HG03066 (cell line): Measurements from ENCODE around the gene IFT122.

Experiments
- ATAC-seq: cut with Tn5 transposase; IDR thresholded peaks from one replicate; pipeline ENCODE4 v1.9.1; 2021; ENCODE audit warnings: low read depth; ENCODE audit not compliant: unreplicated experiment

IFT122 gene

GRCh38 chr3:129439226-129439816 lies 703 bp upstream of the IFT122 start:
- ATAC-seq, result peak; percentile 14

GRCh38 chr3:129440618-129441190 lies 680 bp downstream of the IFT122 start:
- ATAC-seq, result no peak

DNA sequence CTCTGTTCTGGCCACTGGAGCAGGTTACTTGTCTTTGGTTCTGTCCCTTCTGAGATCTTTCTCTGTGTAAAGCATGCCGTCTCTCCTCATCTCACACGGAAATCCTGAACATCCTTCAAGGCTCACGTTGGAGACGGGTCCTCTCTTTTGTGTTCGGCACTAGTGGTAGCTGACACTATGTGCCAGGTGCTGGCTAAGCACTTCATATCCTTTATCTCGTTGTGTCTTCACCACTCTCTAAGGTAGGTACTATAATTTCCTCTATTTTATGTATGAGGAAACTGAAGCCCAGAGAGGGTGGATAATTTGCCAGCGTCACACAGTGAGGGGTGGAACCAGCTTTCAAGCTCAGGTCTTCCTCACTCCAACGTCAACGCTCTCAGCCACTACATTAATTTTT lies 1.2 kb downstream of the IFT122 start:
- no peak for ATAC-seq

GRCh38 chr3:129441782-129442181 lies 1.8 kb downstream of the IFT122 start:
- ATAC-seq, result no peak

DNA sequence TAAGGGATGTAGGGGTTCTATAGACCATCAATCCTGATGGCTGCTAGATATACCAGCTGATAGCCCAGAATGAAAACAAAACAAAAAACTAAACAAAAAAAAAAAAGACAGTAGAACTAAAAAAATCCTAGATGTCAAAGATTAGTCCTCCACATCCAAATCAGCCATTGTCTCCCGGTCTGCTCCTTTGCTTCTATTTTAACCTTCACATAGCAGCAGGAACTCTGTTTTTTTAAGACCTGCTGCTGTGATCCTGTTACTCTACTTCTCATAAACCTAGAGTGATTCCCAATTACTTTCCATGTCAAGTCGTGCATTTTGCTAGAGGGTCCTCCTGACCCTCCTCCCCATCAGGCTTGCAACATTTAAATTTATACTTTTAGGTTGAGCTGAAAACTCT lies 2.5 kb downstream of the IFT122 start:
- ATAC-seq, result no peak

DNA sequence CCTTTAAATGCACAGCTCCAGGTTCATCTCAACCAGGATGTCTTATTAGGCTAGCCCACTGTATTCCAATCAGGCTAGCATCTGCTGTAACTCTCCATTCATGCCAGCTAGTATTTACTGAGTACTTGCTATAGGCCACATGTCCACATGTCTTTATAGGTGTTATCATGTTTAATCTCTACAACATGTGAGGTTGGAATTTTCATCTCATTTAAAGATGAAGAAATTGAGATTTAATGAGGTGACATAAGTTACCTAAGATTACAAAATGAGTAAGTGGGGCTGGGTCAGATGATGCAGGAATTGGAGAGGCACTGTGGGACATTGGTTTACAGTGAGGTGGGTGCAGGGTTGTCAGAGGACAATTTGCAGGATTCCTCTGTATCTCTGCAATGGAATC lies 2.9 kb downstream of the IFT122 start:
- ATAC-seq, result no peak

GRCh38 chr3:129445471-129445870 lies 5.4 kb downstream of the IFT122 start:
- no peak for ATAC-seq

DNA sequence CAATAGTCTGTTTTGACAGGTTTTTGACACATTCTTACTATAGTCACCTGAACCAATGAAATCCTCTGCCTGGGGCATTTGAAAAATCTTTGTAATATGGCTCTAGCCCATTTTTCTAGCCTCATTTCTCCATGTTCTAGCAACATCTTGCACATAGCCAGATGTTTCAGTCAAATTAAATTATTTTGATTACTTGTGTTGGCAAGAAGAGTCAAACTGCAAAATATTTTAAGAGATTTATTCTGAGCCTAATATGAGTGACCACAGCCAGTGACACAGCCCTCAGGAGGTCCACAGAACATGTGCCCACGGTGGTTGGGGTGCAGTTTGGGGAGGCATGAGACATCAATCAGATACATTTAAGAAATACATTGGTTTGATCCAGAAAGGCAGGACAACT lies 6.9 kb downstream of the IFT122 start:
- no peak for ATAC-seq

- ATAC-seq, result no peak
Observed at GRCh38 chr3:129448186-129448895, 8.3 kb downstream of the IFT122 start.

GRCh38 chr3:129449279-129450115 lies 9.5 kb downstream of the IFT122 start:
- no peak for ATAC-seq

DNA sequence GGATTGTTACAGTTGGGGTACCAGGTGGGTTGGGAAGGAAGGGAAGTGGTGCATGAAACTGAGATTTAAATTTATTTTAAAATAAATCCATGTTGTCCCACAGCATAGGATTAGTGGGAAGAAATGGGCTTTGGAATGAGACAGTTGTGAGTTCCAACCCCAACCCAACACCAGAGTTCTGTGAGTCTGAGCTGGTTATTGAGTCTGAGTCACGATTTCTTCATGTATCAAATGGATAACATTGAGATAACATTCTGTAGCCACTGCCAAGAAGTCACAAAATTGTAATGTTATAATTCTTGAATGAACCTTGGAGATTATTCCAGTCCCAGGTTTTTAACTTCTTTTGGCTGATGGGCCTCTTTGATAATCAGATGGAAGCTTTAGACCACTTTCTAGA lies 13.7 kb downstream of the IFT122 start:
- ATAC-seq, result no peak

- no peak for ATAC-seq
Observed at GRCh38 chr3:129460155-129460554, 20.1 kb downstream of the IFT122 start.

- no peak for ATAC-seq
Observed at GRCh38 chr3:129460572-129460971, 20.5 kb downstream of the IFT122 start.

GRCh38 chr3:129461022-129461421 lies 21.0 kb downstream of the IFT122 start:
- no peak for ATAC-seq

- no peak for ATAC-seq
Observed at GRCh38 chr3:129461461-129462146, 21.6 kb downstream of the IFT122 start.

DNA sequence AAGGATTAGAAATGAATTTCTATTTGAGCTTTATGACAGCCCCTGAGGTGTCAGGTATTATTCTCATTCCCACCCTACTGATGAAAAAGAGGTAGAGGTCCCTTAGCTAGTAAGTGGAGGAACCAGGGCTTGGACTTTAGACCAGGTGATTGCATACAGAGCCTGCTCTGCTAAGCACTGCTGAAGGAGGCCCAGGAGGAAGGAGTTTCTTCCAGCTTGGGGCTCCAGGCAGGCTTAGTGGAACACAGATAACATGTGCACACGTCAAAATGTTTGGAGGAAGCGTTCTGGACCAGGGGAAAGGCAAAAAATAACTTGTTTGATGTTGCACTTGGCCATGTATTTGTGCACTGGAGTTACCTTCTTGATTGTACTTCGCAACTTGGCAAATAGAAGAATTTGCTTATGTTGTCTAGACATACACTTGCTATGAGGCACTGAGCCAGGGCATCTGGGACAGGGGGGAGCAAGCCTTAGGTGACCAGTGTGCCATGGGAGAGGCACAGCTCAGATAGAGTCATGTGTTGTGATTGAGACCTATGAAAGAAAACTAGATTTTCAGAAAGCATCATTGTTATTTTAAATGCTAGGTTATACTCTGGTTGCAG lies 22.4 kb downstream of the IFT122 start:
- ATAC-seq, result no peak

DNA sequence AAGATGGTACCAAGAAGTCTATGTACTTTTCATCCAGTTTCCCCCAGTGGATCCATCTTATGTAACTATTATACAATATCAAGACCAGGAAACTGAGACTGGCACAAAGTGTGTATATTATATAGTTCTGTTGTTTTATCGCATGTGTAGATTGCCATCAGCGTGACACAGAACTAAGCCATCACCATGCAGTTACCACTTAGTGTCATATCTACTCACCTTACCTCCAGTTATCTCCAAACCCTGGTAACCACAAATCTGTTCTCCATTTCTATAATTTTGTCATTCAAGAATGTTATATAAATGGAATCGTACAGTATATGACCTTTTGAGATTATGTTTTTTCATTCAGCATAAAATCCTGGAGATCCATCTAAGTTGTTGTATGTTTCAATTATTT lies 23.1 kb downstream of the IFT122 start:
- no peak for ATAC-seq

- ATAC-seq, result no peak
Observed at GRCh38 chr3:129463716-129464115, 23.7 kb downstream of the IFT122 start.

GRCh38 chr3:129467932-129468331 lies 27.9 kb downstream of the IFT122 start:
- no peak for ATAC-seq

DNA sequence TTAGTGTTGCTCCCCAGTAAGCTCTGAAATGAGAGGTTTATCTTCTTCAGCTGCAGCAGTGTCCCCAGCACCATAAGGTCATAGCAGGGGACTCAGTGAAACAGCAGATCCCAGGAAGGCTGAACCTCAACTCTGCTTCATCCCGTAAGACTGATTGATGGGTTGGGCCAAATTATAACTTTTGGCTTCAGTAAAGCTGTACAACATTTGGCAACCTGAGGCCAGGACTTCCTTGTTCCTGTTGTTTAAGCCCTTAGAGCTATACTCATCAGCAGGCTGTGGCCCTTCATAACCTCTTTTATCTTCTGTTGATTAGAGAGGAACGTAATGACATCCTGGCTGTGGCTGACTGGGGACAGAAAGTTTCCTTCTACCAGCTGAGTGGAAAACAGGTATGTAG lies 29.0 kb downstream of the IFT122 start:
- ATAC-seq, result no peak
